Stimulated activated CD4-positive, alpha-beta T cell treated with anti-CD3 and anti-CD28 coated beads, Interleukin-4, amount 100 ng/mL, for 24 hours (primary cell): ENCODE results near the gene IFNA2.
"Not testable (repeated sequence)": the region's sequence is repeated elsewhere in the genome, so short reads cannot be mapped to it uniquely, and the experiment has no call there.

Experiments
- DNase-seq: peaks from one replicate; pipeline ENCODE4 v3.0.0-alpha.2; 2020

IFNA2 gene

GRCh38 chr9:21381448-21382339 is 3.5 kb downstream of the IFNA2 start:
- DNase-seq, result no peak

DNA sequence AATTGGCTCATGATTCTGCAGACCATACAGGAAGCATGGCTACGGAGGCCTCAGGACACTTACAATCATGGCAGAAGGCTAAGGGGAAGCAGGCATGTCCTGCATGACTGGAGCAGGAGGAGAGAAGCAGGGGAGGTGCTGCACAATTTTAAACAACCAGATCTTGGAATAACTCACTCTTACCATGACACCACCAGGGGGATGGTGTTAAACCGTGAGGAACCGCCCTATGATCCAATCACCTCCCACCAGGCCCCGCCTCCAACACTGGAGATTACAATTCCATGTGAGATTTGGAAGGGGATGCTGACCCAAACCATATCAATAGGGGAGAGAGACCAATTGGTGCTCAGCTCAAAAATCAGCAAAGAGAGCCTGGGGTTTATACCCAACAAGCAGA is 13.7 kb downstream of the IFNA2 start:
- not testable (repeated sequence) for DNase-seq

GRCh38 chr9:21367957-21368356 is 17.2 kb downstream of the IFNA2 start, which contains the start of gene IFNA13:
Gene IFNA13 (minus strand): TSS chr9:21368057. CDS start chr9:21368010, 47 bp downstream.
- no peak for DNase-seq

DNA sequence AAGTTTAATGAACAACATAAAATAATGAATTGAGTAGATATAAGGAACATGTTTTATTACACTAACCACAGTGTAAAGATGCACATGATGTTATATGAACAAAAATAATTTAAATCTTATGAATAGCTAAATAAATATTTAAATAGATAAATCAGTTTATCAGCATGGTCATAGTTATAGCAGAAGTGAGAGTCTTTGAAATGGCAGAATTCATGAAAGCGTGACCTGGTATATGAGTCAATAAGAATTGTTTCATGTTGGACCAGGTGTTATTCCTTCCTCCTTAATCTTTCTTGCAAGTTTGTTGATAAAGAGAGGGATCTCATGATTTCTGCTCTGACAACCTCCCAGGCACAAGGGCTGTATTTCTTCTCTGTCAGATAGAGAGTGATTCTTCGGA is 18.0 kb downstream of the IFNA2 start:
- DNase-seq, result not testable (repeated sequence)

DNA sequence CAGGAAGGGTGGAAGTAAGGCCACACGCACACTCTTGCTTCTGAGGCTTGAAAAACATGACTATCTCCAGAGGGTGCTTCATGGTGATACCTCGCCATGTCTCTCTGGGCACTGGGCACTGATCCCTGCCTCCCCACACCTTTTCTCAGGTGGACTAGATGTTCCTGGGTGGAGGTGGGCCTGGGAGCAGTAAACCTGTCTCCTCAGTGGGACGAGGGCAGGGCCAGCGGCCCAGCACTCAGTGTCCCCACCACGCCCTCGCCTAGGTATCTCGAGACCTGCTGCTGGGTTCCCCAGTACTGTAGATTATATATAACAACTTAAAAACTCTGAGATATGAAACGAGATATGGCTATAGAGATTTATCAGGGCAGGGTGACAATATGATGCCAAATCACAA is 22.9 kb downstream of the IFNA2 start:
- no peak for DNase-seq

DNA sequence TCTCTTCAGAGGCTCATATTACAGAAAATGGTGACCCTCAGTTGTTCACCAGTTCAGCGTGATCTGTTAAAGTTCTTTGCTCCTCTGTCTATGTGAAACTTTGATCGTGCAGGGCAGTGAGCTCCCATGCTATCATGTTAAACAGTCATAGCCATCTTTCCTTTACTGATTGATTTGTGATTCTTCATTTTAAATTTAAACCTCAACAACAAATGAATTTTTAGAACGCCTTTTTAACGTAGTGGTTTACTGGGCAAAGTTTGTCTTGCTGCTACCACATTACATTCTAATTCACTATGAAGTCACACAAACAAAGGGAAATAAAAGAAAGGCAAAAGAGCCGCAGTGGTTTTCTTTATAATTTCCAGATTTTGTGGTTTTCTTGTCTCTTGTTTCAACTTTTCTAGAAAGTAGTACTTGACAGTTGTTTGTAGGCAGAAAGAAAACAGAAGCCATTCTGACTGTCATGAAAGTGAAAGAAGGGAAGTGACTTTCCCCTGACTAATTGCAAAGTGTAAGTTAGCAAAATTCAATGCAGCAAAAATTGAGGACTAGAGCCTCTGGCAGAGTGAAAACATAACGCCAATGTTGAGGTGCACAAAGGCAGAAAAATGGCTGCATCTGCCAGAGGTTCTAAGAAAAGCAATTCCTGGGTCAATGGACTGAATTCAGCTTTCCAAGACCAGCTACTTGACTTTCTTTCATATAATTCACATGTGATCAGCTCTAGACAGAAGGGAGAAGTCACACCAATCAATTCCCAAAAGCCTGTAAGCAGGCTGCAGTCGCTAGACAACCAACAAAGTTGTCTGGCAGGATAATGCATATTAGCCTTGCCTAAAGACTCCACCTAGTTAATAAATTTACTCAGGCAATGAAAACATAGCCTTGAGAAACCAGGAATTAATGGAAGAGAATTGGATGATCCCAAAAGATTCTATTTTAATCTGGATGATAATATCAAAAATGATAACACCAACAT is 27.4 kb downstream of the IFNA2 start:
- DNase-seq, result peak; percentile 11

DNA sequence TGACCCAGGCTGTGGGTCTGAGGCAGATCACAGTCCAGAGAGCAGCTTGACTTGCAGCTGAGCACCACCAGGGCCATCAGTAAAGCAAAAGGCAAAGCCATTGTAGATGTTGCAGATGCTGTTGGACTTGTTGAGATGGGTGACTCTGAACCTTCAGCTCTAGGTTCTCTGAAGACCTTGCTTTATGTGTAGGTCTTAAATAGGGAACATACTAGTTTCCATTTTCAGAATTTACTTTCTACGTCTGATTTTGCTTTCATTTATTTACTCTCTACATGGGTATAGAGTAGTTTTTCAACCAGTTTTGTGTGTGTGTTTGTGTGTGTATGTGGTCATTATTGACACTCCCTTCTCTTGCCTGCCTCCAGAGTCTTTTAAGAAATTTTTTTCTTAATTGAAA is 34.4 kb downstream of the IFNA2 start, which contains the start of gene IFNA6:
TSS of gene IFNA6 (minus strand) at position 101 of the 400 bp plus-strand sequence. CDS start at position 101, 0 bp downstream.
- no peak for DNase-seq

DNA sequence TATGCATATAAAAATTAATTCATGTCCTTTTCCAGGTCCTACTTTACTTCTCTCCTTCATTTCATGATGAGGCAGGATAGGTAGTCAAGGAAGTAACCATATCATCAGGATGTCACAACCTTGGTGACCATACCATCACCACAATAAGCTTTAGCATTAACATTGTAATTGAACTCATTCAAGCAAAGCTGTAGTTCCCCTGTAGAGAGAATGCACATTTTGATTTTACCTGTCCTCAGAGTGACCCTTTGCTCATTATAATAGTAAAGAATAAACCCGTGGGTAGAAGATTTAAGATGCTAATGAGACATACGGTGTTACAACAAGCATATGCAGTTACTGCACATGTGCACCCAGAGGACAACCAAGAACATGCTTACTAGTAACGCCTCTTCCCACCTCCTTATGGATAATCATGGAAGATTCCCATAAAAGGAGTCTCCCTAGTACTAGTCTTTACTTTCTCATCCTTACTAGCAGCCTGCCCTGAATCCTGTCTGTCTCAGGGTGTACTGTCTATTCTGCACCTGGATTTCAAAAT is 36.7 kb downstream of the IFNA2 start:
- no peak for DNase-seq

DNA sequence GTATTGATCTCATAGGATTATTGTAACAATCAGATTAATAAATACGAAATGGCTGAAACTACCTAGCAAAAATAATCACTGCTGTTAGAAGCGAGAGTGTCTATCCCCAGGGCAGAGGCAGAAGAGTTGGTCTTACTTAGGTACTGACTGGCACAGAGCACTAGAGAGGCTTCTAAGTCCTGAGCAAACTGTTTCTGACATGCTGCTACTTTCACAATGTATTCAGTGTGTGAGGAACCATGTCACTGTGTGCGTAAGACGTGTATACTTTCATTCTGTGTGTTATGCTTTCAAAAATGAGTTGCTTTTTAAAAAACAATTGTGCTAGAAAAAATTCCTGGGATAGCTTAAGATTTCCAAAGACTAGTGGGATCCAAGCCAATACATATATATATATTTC is 44.5 kb downstream of the IFNA2 start:
- DNase-seq, result no peak

DNA sequence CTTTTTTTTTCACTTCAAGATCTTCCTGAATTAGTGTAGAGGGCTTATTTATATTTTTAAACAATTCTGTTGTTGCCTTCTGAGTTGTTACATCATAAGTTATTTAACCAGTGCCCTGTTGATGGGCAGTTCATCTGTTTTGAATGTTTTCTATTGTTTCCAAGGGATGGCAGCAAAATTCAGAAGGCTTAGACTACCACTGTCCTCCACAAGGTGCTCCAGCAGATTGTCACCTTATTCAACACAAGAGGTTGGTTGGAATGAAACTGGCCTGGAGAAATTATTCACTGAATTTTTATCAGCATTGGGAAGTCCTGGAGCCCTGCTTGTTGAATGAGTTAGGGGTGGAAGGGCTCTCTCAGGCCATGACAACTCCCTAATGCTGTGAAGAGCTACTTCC is 48.7 kb downstream of the IFNA2 start:
- no peak for DNase-seq

DNA sequence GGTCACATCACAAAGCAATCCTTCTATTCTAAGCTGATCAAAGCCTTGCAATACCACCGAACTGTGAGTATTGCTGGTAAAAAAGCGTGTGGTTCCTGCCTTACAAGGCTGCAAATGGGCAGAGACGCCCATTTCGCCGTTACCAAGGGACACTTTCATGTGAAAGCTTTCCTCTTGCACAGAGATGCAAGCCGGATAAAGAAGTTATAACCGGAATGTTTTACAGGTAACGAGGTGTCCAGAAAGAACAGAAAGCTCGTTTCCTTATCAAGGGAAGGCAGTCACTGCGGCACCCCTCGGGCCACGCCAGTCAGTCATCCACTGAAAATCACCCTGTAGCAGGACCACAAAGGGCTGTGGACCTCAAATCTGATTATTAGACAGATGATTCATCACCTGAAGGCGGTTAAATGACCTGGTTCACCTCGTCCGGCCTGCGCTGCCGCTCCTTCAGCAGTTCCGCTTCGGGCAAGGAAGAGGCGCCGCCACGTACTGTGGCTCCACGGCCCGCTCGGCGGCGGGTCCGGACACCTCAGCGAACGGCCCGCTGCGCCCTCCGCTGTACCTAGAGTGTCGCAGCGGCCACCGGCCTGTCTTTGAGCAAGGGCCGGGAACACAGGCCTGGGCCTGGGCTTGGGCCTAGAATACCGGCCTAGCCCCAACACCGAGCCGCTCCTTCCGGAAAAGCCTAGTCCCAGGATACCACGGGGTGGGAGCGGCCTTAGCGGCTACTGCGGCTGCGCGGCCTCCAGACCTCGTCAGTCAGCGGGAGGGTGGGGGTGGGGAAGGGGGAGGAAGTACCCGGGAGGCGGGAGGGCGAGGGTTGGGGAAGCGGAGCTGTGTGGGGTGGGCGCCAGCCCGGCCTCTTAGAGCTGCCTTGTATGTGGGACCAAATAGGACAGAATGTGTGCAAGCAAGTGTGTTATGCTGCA is 50.2 kb downstream of the IFNA2 start, which contains the start of gene KLHL9:
TSS of gene KLHL9 (minus strand) at position 704 of the 932 bp plus-strand sequence. CDS start at position 159, 545 bp downstream.
- DNase-seq, result peak; percentile 89
